ENCODE data around the gene ZNF362.

- TF ChIP-seq SIN3A (IDR thresholded peaks at IDR 0.05; ENCODE audit: low read depth, low read length) = no peak
- no peak for TF ChIP-seq TCF12 (IDR thresholded peaks at IDR 0.05; ENCODE audit: low read depth, low read length)
Measured at GRCh38 chr1:33271666-33272505, 15.6 kb downstream of the ZNF362 start.

All from GM12878 (cell line).